Measurements from ENCODE around the gene ARHGAP10.
"Not testable (repeated sequence)": the region's sequence is repeated elsewhere in the genome, so short reads cannot be mapped to it uniquely, and the experiment has no call there.

Gene ARHGAP10

DNA sequence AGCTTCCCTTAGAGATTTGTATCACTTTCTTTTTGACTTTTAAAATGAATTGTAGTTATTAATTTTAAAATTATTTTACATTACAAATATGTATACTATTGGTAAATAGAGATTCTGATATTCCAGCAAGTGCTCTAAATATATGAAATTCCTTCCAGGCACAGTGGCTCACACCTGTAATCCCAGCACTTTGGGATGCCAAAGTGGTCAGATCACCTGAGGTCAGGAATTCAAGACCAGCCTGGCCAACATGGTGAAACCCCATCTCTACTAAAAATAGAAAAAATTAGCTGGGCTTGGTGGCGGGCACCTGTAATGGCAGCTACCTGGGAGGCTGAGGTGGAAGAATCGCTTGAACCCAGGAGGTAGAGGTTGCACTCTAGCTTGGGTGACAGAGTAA lies 180.2 kb downstream of the ARHGAP10 start:
- DNase-seq (ENCODE audit: low spot score): not testable (repeated sequence)

DNA sequence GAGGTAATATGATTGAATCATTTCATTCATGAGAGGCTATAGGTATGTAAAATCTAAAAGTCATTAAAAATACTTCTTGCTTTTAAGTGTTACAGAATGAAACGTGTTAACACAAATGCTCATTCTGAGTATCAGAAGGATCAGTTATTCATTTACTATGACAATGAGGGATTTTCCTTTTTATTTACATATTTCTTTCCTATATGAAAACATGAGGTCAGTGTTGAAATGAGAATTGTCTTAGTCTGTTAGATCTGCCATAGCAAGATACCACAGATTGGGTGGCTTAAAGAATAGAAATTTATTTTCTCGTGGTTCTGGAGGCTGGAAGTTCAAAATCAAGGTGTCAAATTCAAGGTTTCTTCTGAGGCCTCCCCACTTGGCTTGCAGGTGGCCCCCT lies 181.2 kb downstream of the ARHGAP10 start:
- no peak for DNase-seq (ENCODE audit: low spot score)

DNA sequence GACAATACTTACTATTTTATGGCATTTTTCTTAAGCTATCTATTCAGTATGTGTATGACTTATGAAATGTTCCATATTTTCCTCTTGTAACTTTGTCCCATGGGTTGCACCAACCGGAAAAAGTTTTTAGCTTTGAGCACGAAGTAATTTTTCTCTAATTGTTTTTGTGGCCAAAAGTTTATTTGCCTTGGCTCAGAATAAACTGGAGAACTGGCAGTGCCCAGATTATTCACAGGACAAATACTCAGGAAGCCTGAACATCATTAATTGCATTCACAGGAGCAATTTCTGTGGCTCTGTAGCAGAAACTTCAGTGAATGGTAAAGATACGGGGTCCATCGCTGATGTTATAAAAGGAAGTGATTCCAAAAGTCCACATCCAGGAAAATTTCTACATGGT lies 184.5 kb downstream of the ARHGAP10 start:
- DNase-seq (ENCODE audit: low spot score): no peak

DNA sequence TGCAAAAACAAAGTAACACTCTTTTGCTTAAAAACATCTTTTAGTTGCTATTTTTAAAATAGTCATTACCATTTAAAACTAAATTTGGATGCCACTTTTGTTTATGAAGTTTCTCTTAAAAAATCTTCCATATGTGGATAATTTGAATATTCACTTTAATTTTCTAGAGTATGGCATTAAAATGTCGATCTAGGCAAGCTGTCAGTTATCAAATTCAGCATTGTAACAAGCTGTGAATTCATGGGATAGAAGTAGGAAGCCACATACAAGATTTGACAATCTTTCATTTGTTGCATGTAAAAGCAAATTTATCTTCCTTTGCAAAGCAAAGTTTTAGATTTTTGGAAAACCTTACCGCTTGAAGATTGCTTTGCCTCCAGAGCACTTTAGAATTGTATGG lies 191.5 kb downstream of the ARHGAP10 start:
- DNase-seq (ENCODE audit: low spot score): no peak

DNA sequence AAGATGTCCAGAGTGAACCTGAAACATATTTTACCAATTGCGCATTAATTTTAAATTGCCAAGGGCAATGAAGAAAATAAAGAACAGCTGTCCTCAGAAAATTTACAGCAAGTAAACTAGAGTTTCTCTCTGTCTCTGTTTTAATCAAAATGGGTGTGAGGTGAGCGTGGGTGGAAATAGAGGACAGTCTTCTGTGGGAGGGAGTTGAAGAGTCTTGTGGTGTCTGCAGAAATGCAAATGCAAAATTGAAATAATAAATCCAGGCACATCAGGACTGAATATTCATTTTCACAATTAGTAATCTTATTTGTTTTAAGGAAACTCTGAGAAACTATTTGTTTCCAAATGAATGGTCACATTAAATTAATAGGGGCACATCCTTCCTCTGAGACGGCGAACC lies 192.0 kb downstream of the ARHGAP10 start:
- no peak for DNase-seq (ENCODE audit: low spot score)

DNA sequence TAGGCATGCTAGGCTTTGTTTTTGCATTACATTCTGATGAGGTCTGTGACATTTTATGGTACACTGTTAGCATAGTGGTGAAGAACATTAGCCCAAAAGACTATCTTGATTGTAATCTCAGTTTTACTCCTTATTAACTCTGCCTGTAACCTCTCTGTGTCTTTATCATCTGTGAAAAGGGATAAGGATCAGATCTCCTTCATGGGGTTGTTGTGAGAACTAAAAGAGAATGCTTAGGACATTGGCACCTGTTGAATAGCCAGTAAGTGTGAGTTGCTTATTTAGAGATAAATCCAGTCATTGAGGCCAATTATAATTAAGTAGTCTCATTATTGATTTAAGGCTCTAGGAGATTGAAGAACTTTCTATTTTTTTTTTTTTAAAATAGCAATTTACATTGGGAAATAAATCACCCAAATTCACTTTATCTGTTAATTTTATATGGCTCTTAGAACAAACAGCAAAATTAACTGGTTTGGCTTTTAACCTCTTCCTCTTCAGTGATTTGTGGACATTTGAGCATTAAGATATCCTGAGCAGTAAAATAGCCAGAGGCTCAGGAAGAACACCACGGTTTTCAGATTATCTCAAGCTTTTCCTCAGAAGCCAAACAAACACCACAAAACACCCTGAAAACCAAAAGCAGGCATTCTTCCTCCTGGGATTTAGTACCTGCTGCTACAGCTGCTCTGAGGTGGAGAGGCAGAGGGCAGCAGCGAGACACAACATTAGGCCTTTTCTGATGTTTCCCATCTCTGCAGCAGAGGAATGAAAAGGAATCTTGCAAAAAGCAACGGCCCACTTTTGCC lies 192.9 kb downstream of the ARHGAP10 start:
- DNase-seq (ENCODE audit: low spot score): peak; percentile 17

DNA sequence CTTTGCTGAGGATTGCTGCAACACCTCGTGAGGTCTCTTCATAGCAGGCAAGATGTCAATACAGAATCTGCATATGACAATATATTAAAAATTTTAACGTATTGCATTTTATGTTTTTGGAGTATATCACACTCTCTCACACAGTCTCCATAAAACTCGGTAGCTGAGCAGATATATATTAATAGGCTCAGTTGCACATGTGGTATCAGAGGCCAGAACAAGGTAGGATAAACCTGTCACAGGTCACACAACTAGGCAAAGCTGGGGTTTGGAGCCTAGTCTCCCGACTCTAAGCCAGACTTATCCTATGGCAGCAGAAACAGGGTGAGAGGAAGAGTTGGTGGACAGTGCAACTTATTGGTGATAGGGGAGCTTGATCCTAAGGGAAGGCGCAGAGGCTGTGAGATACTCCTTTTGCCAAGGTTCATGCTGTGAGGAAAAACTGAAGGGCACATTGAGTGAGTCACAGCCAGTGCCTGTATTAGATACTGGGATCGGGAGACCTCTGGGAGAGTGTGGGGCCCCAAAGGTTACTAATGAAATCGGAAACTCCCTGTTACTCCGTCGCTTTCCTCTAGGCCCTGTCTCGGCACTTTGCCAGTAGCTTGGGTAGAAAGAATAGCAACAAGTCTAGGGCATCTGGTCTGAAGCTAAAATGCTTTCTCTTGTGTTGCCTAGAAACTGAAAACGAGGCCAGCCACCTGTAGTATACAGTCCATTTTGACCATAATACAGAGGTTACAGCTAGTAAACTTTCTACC lies 195.7 kb downstream of the ARHGAP10 start:
- peak; percentile 10 for DNase-seq (ENCODE audit: low spot score)

DNA sequence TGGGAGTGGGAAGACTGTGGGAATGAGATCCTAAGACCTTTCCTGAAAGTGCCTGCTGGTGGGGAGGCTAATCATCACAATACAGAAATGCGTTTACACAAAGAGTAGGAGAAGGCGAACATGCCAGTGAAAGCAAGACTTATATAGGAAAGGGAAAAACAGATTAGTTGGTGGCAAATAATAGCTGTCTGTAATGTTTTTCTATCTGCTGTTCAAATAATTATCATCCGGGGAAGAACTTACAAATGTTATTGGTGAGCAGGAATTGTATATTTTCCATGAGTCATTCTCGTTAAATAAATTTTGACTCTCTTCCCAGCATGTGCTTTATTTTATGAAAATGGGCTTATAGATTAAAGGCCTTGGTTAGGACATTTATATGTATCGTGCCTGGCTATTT lies 196.5 kb downstream of the ARHGAP10 start:
- peak; percentile 15 for DNase-seq (ENCODE audit: low spot score)

DNA sequence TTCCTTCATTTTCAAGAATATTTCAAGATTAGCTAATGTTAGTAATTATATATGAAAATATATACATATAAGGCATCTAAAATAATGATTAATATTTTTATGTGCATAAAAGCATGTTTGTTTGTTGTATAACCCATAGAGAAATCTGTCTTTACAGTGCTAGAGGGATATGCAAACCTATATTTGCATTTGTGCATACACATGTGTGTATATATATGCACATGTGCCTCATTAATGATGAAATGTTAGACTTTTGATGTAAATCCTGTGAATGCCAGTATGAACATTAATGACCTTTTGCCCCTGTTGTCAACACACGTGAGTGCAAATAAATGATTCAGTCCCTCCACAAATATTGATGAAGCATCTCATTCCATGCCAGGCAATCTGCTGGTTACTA lies 197.9 kb downstream of the ARHGAP10 start:
- DNase-seq (ENCODE audit: low spot score): no peak

DNA sequence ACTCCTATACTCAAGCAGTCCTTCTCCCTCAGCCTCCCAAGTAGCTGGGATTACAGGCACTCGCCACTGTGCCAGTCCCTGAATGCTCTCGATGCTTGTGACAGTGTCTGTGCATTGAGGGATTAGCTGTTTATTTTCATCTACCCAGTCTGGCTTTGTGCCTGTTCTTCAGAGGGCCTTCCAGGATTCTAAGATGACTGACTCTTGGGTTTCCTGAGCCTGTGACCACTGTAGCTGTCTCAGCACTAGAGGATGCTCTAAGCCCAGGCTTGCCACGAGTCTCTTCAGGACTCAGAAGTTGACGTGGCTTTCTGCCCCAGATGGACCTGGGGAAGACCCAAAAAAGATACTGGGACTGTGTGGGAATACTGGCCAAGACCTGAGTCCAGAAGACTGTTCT lies 201.4 kb downstream of the ARHGAP10 start:
- no peak for DNase-seq (ENCODE audit: low spot score)

DNA sequence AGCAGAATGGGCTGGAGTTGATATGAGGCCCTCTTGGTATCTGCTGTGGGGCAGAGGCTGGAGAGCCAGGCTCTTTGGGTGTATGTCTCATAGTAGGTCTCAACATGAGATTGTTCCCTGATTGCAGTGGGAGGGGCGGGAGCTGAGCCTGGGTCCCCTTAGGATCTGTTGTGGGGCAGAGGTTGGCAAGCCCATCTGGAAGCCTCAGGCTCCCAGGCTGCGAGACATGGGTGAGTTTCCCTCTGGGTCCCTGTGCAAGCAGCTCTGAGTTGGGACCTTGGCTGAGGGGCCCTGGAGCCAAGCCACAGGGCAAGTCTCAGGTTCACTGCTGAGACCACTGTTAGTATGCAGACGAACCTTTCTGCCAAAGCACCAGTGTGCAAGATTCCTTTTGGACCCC lies 201.9 kb downstream of the ARHGAP10 start:
- no peak for DNase-seq (ENCODE audit: low spot score)

DNA sequence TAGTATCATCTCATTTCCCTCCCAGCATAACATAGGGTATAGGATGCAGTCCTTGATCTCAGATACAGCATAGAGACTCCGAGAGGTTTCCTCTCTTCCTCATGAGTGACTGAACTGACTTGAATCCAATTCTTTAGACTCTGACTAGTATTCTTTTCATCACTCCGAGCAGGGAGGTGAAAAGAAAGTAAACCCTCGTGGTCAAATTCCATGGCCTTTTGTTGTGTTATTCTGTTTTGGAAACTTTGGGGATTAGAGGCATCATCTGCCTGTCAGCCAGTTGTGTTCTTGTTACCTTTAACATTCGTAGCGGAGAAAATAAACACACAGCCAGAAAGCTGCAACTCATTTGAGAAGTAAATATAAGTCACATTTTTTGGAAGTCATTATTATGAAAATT lies 206.6 kb downstream of the ARHGAP10 start:
- no peak for DNase-seq (ENCODE audit: low spot score)

DNA sequence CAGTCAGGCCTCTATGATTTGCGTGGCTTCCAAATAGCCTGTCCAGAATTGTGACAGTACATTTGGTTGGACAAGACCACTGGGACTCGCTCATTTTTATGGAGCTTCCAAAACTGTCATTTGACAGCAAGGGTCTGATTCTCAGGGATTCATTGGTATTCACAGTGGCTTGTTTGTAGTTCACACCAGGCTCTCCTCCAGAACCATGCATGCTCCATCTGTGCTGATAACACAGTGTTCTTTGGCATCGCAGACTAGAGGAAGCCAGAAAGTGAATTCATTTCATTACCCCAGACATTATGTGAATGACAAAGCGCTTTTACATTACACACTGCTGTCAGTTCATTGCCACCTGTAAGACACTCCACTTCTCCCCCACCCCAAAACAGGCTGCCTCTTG lies 208.3 kb downstream of the ARHGAP10 start:
- no peak for DNase-seq (ENCODE audit: low spot score)

DNA sequence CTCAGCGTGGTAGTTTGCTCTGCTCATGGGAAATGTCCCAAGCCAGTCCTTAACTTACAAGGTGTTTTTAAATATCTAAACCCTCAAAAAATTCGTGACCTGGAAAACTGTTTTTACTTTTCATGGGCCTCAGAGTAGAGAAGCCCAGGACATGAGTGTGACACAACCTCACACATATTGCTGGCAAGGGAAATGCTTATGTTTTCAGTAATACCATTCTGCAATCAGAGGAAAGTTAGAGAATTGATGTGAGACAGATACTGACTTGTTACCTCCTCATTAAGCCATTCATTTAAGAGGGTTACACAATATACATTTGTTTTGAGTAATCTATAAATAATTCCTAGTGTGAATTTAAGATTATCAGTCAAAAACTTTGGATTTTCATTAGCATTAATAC lies 209.5 kb downstream of the ARHGAP10 start:
- DNase-seq (ENCODE audit: low spot score): no peak

DNA sequence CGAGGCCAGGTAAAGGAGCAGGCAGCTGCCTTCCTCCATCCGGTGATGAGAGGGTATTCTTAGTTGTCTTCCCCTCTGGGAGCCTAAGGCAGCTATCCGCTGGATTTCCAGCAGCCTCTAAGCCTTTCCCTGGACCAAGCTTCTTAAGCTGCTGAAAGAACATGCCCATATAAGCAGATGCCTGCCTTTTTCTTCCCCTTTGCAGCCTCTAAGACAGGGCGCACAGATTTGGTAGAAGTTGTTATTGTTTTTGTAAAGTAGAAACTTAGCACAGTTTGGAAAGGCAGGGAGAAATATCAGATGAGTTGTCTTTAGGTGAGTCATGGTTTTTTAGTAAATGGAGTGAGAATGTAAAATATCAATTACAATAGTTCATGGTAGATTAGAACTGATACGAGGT lies 210.8 kb downstream of the ARHGAP10 start:
- no peak for DNase-seq (ENCODE audit: low spot score)

DNA sequence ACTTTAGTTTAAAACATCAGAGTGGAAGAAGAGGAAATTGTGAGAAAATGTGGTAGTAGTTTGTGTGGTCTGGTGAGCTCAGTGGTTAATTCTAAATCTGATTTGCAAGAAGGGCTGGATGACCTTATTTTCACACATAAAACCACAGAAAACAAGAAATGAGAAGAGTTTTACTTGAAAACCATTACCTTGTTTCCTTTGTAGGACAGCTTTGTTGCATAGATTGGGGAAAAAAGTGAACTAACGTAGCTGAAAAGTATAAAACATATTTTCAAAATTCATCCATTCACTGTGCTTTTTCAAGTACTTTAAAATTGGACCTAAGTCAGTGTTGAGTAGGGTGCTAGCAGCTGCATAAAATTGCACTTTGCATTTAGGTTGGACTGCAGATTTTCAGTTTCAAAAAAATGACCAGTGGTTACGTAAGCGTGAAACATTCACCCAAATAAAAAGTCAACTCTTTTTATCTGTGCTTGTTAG lies 211.3 kb downstream of the ARHGAP10 start:
- DNase-seq (ENCODE audit: low spot score): no peak

DNA sequence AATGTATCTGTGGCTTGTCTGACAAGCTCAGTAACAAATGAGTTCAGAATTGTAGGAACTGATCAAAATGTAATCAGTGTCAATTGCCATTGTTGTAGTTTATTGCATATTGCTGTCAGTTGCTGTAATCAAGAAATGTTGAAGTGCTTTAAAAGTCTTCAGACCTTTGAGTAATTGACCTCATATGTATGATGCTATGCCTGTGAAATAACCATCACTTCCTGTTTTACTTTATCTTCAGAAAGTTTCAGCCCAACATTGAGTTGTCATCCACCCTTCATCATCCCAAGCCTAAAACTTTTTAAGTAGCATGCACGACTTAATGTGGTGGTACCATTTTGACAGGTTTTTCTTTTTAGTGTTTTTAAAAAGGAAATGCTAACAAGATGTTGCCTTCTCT lies 212.4 kb downstream of the ARHGAP10 start:
- DNase-seq (ENCODE audit: low spot score): no peak

DNA sequence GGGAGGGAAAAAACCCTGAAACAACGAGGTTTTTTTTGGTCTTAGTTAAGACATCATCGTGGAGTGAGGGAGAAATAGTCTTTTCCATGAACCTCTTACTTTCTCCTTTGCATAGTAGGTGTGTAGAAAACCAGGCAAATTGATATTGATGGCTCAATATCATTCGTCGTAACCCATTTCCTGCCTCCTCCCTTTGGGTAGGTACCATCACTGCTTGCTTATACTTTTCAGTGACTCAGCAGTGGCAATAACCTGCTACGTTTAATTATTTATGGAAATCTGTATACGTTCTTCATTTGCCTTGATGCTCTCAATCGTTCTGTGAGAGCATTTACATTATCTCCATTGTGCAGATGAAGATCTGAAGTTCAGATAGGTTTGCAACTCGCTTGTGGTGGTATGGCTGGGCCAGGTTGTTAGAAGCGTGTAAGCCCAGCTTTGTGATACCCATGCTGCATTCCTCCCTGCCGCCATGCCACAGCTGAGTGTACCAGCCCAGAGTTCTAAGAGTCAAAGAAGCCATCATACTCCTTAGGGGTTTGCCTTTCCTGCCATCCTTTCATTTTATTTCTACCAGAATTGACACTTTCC lies 212.9 kb downstream of the ARHGAP10 start:
- no peak for DNase-seq (ENCODE audit: low spot score)

DNA sequence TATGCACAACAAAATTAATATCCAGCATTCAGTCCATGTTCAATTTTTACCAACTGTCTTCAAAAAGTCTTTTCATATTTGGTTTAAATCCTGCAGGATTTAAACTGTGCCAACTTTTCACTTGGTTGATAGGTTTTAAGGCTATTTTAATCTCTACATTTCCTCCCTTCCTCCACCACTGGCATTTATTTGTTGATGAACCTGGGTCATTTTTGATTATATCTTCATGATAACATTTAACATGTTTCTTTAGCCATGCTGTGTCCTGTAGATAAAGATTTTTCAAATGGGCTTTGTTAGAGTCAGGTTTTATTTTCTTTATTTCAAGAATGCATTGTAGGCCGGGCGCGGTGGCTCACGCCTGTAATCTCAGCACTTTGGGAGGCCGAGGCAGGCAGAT lies 216.4 kb downstream of the ARHGAP10 start:
- DNase-seq (ENCODE audit: low spot score): no peak

DNA sequence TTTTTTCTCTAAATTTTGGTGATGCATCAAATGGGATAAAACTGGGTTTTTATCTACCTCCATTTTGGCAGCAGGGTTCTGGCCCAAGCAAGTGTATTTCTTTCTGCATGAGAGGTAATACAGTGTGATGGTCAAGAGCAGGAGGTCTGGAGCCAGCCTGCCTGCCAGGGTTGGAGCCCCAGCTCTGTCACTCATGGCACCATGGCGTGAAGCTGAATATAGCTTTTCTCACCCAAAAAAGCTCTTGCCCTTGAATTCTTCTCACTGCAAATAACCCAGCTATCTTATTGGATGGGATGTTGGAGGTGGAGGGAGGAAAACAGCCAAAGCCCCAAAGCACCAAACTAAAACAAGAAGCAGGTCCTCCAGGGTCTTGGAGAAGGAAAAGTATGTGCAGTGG lies 218.4 kb downstream of the ARHGAP10 start:
- no peak for DNase-seq (ENCODE audit: low spot score)

DNA sequence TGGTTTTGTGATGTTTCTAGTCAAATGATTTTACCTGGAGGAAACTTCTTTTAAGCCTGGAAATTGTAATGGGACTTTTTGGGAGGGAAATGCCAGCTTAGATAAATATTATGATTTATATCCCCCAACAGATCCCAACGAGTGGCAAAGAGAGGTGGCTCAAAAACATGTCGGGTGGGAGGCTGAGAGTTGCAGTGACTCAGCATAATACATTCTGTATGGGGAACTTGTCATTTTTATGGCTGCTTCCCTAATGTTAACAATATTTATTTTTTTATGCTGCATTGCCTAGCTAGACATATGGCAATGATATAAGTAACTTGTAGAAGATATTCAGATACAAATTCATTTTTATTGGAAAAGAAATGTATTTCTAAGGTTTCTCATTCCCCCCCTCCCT lies 219.0 kb downstream of the ARHGAP10 start:
- DNase-seq (ENCODE audit: low spot score): no peak

DNA sequence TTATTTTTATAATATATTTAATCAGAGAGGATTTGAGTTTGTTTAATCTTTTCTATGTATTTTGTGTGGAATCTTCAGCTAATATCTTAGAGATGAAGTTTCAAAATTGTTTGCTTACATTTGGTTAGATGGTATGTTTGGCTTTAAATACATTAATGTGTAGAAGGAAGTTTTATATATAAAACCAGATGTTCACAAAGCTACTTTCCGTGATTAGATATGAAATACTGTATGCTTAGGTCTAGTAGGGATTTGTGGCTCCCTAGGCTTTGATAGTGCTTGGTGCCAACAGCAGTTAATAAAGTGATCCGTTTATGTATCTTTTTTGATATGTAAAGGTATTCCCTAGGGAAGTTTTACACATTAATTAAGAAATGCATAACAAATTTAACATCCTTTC lies 223.0 kb downstream of the ARHGAP10 start:
- no peak for DNase-seq (ENCODE audit: low spot score)
